ENCODE data around the gene LHPP. TPM values are rescaled to one million over a fixed set of nuclear protein-coding genes. Genes with fewer than 3 reads are reported as not detected.

Gene LHPP
- total and polyA plus RNA-seq, 10 of the 15 experiments (the other 5 are each of a cell fraction or from before 2014, with no cell fraction given) = 0.79 to 9.8 (median 6.7) TPM

DNA sequence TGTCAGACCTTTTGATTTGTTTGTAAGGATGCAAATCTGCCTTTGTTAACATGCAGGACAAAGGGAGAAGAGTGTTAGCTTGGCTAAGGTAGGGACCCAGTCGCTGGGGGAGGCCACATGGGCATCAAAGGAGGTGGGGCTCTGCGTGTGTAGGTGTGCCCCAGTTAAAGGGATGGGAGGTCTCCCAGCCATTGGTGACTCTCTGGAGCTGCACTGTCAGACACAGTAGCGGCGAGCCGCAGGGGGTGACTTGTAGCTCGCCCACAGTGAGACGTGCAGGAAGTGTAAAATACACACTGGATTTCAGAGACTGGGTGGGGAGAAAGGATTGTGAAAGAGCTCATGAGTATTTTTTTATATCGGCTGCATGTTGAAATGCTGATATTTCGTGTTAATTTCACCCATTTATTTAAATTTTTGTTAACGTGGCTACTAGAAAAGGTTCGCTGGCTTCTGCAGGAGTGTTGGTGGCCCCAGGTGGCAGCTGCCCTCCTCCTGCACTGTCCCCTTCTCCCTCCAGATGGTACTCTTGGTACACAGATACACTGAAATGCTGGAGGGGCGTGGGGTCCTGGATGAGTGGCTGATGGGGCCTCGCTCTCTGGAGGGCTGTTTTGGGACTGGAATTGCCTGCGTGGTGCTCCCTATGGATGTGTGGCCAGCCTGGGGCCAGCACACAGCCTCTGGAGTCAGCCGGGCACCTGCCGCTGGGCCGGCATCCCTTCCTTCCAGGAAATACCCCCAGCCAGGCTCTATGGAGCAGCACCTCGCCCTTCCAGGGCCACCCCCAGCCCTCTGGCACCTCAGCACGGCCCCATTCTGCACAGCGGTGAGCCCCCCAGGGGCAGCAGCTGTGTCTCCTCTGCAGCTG is 59.2 kb downstream of the LHPP start:
- BruUV-seq (replicated peaks) = no TSS peak
- Histone ChIP-seq H3K27me3 (replicated peaks in 1 of 2; ENCODE audit: control insufficient read depth in 2 of 2, insufficient read depth in 2 of 2, low read length in 1 of 2) (no peaks in the 10 kb centered on the region), H3K4me3 (no peak overlapping the region), H3K27ac (ENCODE audit: control insufficient read depth, insufficient read depth) (no peak overlapping the region), H2AFZ (ENCODE audit: control insufficient read depth, low read depth, low read length) (no peak overlapping the region), H3K79me2 (ENCODE audit: control insufficient read depth, insufficient read depth, low read length) (no peaks in the 10 kb centered on the region), H3K4me2 (ENCODE audit: control insufficient read depth, insufficient read depth) (no peak overlapping the region), H3K9me3 (replicated peaks; ENCODE audit: control insufficient read depth, insufficient read depth, low read length) (no peaks in the 10 kb centered on the region), H4K20me1 (ENCODE audit: control insufficient read depth, insufficient read depth) (no peaks in the 10 kb centered on the region), H3K9ac (ENCODE audit: control insufficient read depth, insufficient read depth, low read length) (no peak overlapping the region), H3K4me1 (ENCODE audit: control insufficient read depth, insufficient read depth, low read length) (peaks cover 7% of the 10 kb centered on the region), H3K36me3 (ENCODE audit: control insufficient read depth in 2 of 2, insufficient read depth in 2 of 2, low read length in 1 of 2) (no peaks in the 10 kb centered on the region)
- ATAC-seq (no peak), DNase-seq (ENCODE audit: low read depth, low spot score) (no peak), FAIRE-seq (no peak)
- TF ChIP-seq USF2 (IDR thresholded peaks at IDR 0.05; ENCODE audit: borderline replicate concordance, low read depth, low read length) (no peak), KAT2A (conservative IDR thresholded peaks at IDR 0.05; ENCODE audit: control insufficient read depth, low read depth, low read length) (no peak), IKZF1 (conservative IDR thresholded peaks at IDR 0.05) (no peak), SPI1 (IDR thresholded peaks at IDR 0.05; ENCODE audit: borderline replicate concordance, insufficient read depth, low read depth, low read length) (no peak), PAX8 (IDR thresholded peaks at IDR 0.05) (no peak), IRF4 (IDR thresholded peaks at IDR 0.05; ENCODE audit: low read depth, low read length) (no peak), POU2F2 (IDR thresholded peaks at IDR 0.05; ENCODE audit: borderline replicate concordance, low read depth, low read length) (no peak), ZNF274 (IDR thresholded peaks at IDR 0.05; ENCODE audit: insufficient read depth, insufficient read length) (no peak), TCF3 (IDR thresholded peaks at IDR 0.05; ENCODE audit: borderline replicate concordance, insufficient read depth, low read depth, low read length) (no peak), RB1 (IDR thresholded peaks at IDR 0.05; ENCODE audit: borderline replicate concordance) (no peak)
- RAD21 ChIA-PET (ENCODE audit: unreplicated experiment) = no interaction called here
- POLR2A ChIA-PET = no interaction called here
- SMC1A ChIA-PET (ENCODE audit: uncharacterized antibody, unreplicated experiment) = no interaction called here
- WGBS (ENCODE audit: insufficient coverage, insufficient replicate concordance, low lambda C conversion rate, missing lambda C conversion rate) = 53% methylated on average over 20 of the region's 20 CpGs
- intact Hi-C loops (cut with micrococcal nuclease; ENCODE audit: unreplicated experiment) (no loop called here), in situ Hi-C loops (cut with MboI) (no loop called here)
- CTCF ChIA-PET = no interaction called here
